GM12891 (cell line): ENCODE results near the gene IL2RA.

Source experiments
- PAX5 ChIP-seq: IDR thresholded peaks from 2 replicates; pipeline ENCODE4 v1.6.1; 2011; ENCODE audit warnings: low read length, moderate library complexity, mild to moderate bottlenecking; ENCODE audit not compliant: insufficient read depth, severe bottlenecking
- POLR2A ChIP-seq: IDR thresholded peaks from 2 replicates; pipeline ENCODE4 v1.6.1; 2011; ENCODE audit warnings: low read depth, low read length, control low read depth
- POLR2AphosphoS5 ChIP-seq: IDR thresholded peaks from 2 replicates; pipeline ENCODE4 v1.6.1; 2011; ENCODE audit warnings: low read depth, low read length, control low read depth
- POU2F2 ChIP-seq: IDR thresholded peaks from 2 replicates; pipeline ENCODE4 v1.6.1; 2011; ENCODE audit warnings: low read depth, mild to moderate bottlenecking, control low read depth, low read length, moderate library complexity
- SPI1 ChIP-seq: IDR thresholded peaks from 2 replicates; pipeline ENCODE4 v1.6.1; 2011; ENCODE audit warnings: low read depth, low read length, control low read depth
- TAF1 ChIP-seq: IDR thresholded peaks from 2 replicates; pipeline ENCODE4 v1.6.1; 2011; ENCODE audit warnings: low read depth, low read length, control low read depth

DNA sequence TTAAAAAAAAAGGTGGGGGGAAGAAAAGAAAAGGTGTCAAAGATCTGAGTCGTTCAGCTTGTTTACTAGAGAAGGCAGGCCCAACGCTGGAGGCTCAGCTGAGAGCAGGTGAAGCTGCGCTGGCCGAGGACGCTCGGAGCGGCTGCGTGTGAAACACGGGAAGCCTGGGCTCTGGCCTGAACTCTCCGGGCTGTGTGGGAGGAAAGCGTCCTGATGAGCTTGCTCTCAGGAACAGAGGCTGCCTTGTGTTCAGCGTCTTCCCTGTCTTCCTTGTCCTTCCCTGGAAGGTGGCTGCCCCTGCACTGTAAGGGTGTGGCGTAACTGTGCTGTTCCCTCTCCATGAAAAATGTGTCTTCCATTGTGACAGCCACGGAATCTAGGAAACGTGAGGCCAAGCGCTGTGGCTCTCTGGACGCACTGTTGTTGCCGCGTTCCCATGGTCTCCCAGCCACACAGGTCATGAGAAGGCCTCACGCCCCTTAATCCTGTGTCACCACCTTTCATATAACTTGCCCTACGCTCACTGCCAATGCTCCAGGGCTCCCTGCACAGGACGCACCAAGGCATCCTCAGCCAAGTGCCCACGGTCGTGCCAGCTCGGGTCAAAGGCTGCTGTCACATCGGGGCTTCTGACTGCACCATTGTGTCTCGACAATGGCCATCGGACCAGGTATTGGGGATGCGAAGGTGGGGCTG, 100.6 kb downstream of the IL2RA start:
- TF ChIP-seq SPI1 (no peak), POLR2A (no peak), POLR2AphosphoS5 (no peak), TAF1 (no peak), POU2F2 (no peak), PAX5 (no peak)
